Psoas muscle (tissue), 8 donors: ENCODE results near the gene HS2ST1. TPM values are rescaled to one million over a fixed set of nuclear protein-coding genes. Genes with fewer than 3 reads are reported as not detected.

Experiments used
- ATAC-seq, 4 donors: fragments of 200-7000 bp; cut with Tn5 transposase; one replicate each; pipeline ENCODE4 v1.9.1; 2020; ENCODE audit warnings: moderate library complexity in 3 of 4, mild to moderate bottlenecking in 2 of 4
- DNase-seq, 2 donors: peaks; one replicate each; pipeline ENCODE4 v3.0.0-alpha.2; 2020
- H3K27ac ChIP-seq: fragments of 200-600 bp; one replicate; pipeline ENCODE4 v1.8.0; 2022
- H3K27me3 ChIP-seq, 3 donors: fragments of 200-600 bp in 1 of 3; one replicate each; pipeline versions ENCODE4 v1.6.1 to v1.8.0; 2013 to 2022; ENCODE audit warnings: low read length in 2 of 3, mild to moderate bottlenecking in 2 of 3, moderate library complexity in 1 of 3; ENCODE audit not compliant: insufficient read depth in 3 of 3
- H3K36me3 ChIP-seq, 2 donors: fragments of 200-600 bp in 1 of 2; one replicate each; pipeline versions ENCODE4 v1.6.1 to v1.8.0; 2013 to 2022; ENCODE audit warnings: low read depth in 1 of 2, mild to moderate bottlenecking in 1 of 2, moderate library complexity in 1 of 2; ENCODE audit not compliant: insufficient read depth in 1 of 2
- H3K4me1 ChIP-seq: fragments of 200-600 bp; one replicate; pipeline ENCODE4 v1.8.0; 2022
- H3K4me3 ChIP-seq: fragments of 200-600 bp; one replicate; pipeline ENCODE4 v1.8.0; 2022; ENCODE audit warnings: mild to moderate bottlenecking
- H3K9me3 ChIP-seq: fragments of 200-600 bp; one replicate; pipeline ENCODE4 v1.8.0; 2022
- WGBS, 3 donors: extraction: QIAGEN DNeasy Blood & Tissue Kit; methylation state at CpG; one replicate each; pipeline versions ENCODE4 v1.1.6 to v1.1.7; 2013; 5-methylcytosine and 5-hydroxymethylcytosine counted together
- intact Hi-C, 2 donors: fragments of 100-400 bp; cut with DNase I; formaldehyde crosslinking; loops; one replicate each; pipeline versions ENCODE4 v1.11.0 to v1.14.2; 2022
- polyA plus RNA-seq, 3 donors: library from polyadenylated mRNA; stranded (reverse); fragments of 200-250 nt; gene quantifications; one replicate each; pipeline ENCODE4 v1.2.3, GENCODE V29; 2013
- total RNA-seq, 4 donors: library from RNA; stranded (reverse); fragmentation: NEBNext Ultra II Directional in 2 of 4; extraction: Animal tissue kit (Norgen Biotek cat#: 25700) in 2 of 4; gene quantifications; one replicate each; pipeline versions ENCODE4 v1.2.1 to v1.2.4, GENCODE V29; 2021 to 2023
- TF ChIP-seq, protein P1 (sequence below): fragments of 200-600 bp; IDR thresholded peaks from one replicate; pipeline ENCODE4 v1.8.0; 2022; ENCODE audit warnings: antibody characterized with exemption
- donor health status: healthy with polysubstance abuse.
- donor health status: DM: no; HTN: no; CAD: no; lungs with moderate emphysema.
- donor health status: Bipolar disorder and iron deficiency.
- donor health status: healthy.
- donor health status: DM: yes; HTN: yes; CAD: no.
- donor health status: DM: no; HTN: no; CAD: no.
- donor health status: DM: no; HTN: no; CAD: no.
- donor health status: DM: yes; HTN: yes; CAD: no.

Gene HS2ST1
- total and polyA plus RNA-seq, 7 donors, result 3.3 to 12.0 (median 8.1) TPM

DNA sequence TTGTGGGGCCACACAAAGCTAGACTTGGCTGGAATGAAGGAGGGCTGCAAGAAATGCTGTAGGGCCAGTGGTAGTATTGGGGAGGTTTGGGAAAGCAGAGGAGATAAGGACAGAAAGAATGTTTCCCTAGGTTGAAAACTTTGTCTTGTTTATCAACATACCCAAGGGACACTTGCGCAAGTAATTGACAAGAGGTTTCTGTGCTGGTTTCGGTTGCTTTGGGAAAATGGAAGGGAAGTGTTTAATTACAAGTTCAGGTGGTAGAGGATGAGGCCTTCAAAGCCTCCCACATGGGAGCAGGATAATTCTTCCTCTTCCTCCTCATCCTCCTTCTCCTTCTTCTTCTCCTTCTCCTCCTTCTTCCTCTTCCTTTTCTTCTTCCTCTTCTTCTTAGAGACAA is 232.1 kb downstream of the HS2ST1 start:
- DNase-seq, result no peak
- no peaks in the 10 kb centered on the region for H3K9me3 ChIP-seq
- TF ChIP-seq, protein P1, sequence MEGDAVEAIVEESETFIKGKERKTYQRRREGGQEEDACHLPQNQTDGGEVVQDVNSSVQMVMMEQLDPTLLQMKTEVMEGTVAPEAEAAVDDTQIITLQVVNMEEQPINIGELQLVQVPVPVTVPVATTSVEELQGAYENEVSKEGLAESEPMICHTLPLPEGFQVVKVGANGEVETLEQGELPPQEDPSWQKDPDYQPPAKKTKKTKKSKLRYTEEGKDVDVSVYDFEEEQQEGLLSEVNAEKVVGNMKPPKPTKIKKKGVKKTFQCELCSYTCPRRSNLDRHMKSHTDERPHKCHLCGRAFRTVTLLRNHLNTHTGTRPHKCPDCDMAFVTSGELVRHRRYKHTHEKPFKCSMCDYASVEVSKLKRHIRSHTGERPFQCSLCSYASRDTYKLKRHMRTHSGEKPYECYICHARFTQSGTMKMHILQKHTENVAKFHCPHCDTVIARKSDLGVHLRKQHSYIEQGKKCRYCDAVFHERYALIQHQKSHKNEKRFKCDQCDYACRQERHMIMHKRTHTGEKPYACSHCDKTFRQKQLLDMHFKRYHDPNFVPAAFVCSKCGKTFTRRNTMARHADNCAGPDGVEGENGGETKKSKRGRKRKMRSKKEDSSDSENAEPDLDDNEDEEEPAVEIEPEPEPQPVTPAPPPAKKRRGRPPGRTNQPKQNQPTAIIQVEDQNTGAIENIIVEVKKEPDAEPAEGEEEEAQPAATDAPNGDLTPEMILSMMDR, result no peak
- H3K27ac ChIP-seq, result no peak overlapping the region
- no peak overlapping the region for H3K4me3 ChIP-seq
- H3K4me1 ChIP-seq, result no peaks in the 10 kb centered on the region
- no peaks in the 10 kb centered on the region for H3K27me3 ChIP-seq
- WGBS, 3 donors, result 80 to 95% (median 89%) methylated on average over 2 of the region's 2 CpGs
- no peaks in the 10 kb centered on the region for H3K36me3 ChIP-seq
- intact Hi-C loops, result loop anchor here in 1 of 2 donors (10.0 kb wide), 1 partner anchor 808 kb away; no protein-coding TSS in a partner anchor
- ATAC-seq, result no peak

DNA sequence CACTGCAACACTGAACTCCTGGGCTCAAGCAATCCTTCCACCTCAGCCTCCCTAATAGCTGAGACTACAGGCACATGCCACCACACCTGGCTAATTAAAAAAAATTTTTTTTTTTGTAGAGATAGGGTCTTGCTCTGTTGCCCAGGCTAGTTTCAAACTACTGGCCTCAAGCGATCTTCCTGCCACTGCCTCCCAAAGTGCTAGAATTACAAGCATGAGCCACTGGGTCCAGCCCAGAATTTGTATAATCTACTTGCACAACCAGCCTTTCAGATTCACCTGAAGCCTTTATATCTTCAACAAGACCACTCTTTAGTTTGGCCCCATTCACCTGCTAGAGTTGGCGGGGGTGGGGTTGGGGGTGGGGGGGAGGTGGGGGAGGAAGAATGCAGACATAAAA is 232.6 kb downstream of the HS2ST1 start:
- 44 to 98% (median 50%) methylated on average over 2 of the region's 2 CpGs for WGBS, 3 donors
- no peaks in the 10 kb centered on the region for H3K9me3 ChIP-seq
- no peak overlapping the region for H3K27ac ChIP-seq
- no peaks in the 10 kb centered on the region for H3K4me1 ChIP-seq
- intact Hi-C loops, result loop anchor here in 1 of 2 donors (10.0 kb wide), 1 partner anchor 808 kb away; no protein-coding TSS in a partner anchor
- no peaks in the 10 kb centered on the region for H3K36me3 ChIP-seq
- H3K27me3 ChIP-seq, result no peaks in the 10 kb centered on the region
- ATAC-seq (no peak), DNase-seq (no peak)
- TF ChIP-seq, protein P1, result no peak
- no peak overlapping the region for H3K4me3 ChIP-seq

GRCh38 chr1:87147851-87148250 is 233.4 kb downstream of the HS2ST1 start:
- H3K9me3 ChIP-seq, result no peaks in the 10 kb centered on the region
- TF ChIP-seq, protein P1, result no peak

DNA sequence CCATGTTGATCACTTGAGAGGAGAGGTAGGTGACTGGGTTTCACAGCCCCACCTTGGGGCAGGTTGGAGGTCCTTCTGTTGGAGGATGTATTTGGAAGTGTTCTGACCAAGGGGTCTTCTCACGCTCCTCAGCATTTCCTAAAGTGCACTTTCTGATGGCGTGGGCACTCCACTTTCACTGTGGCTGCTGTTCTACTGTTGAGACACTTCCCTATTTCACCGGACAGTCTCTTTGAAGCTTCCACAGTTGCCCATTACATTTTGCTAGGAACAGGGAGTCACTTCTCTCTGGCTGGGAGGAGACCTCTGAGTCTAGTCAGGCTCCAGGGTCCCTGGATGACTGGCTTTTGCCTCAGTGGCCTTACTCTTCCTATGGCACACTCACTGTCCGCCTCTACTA is 234.2 kb downstream of the HS2ST1 start:
- DNase-seq, result no peak
- no peak for ATAC-seq
- Histone ChIP-seq H3K4me1 (no peaks in the 10 kb centered on the region), H3K9me3 (no peaks in the 10 kb centered on the region), H3K27me3 (no peaks in the 10 kb centered on the region), H3K36me3 (no peaks in the 10 kb centered on the region), H3K27ac (no peak overlapping the region), H3K4me3 (no peak overlapping the region)
- 93% methylated on average over 4 of the region's 4 CpGs for WGBS, 3 donors
- TF ChIP-seq, protein P1, result no peak
- intact Hi-C loops, result loop anchor here in 1 of 2 donors (10.0 kb wide), 1 partner anchor 806 kb away; no protein-coding TSS in a partner anchor

More at GRCh38 chr1:87147851-87148250, 233.4 kb downstream of the HS2ST1 start:
- Histone ChIP-seq H3K27ac (no peak overlapping the region), H3K4me1 (no peaks in the 10 kb centered on the region), H3K27me3 (no peaks in the 10 kb centered on the region), H3K36me3 (no peaks in the 10 kb centered on the region), H3K4me3 (no peak overlapping the region)
- intact Hi-C loops, result loop anchor here in 1 of 2 donors (10.0 kb wide), 1 partner anchor 807 kb away; no protein-coding TSS in a partner anchor
- WGBS, 3 donors, result 58 to 90% (median 74%) methylated on average over 3 of the region's 3 CpGs
- DNase-seq (no peak), ATAC-seq (no peak)
